Mesodermal cell (in vitro differentiated cells): ENCODE data around the gene FOXN3.

Experiments
- H3K27ac ChIP-seq: 2 replicates; pipeline ENCODE4 v1.7.0; 2013; ENCODE audit warnings: mild to moderate bottlenecking, low read depth, low read length, moderate library complexity; ENCODE audit not compliant: severe bottlenecking
- H3K36me3 ChIP-seq: 2 replicates; pipeline ENCODE4 v1.7.1; 2013; ENCODE audit warnings: mild to moderate bottlenecking, low read length, moderate library complexity; ENCODE audit not compliant: control insufficient read depth, insufficient read depth
- H3K4me1 ChIP-seq: one replicate; pipeline ENCODE4 v1.7.1; 2013; ENCODE audit warnings: mild to moderate bottlenecking, low read length; ENCODE audit not compliant: insufficient read depth, control insufficient read depth, poor library complexity, severe bottlenecking
- H3K4me3 ChIP-seq: 2 replicates; pipeline ENCODE4 v1.7.0; 2013; ENCODE audit warnings: low read length, control low read depth, mild to moderate bottlenecking; ENCODE audit not compliant: insufficient read depth, poor library complexity, severe bottlenecking; ENCODE audit errors: extremely low read depth
- H3K9me3 ChIP-seq: 2 replicates; pipeline ENCODE4 v1.7.1; 2013; ENCODE audit warnings: mild to moderate bottlenecking, low read length, moderate library complexity; ENCODE audit not compliant: control insufficient read depth
- WGBS, 2 experiments: methylation state at CpG; one replicate each; pipeline ENCODE4 v1.1.5; 2013; ENCODE audit warnings: missing lambda C conversion rate in 2 of 2; ENCODE audit not compliant: insufficient coverage in 2 of 2; 5-methylcytosine and 5-hydroxymethylcytosine counted together

The FOXN3 gene

GRCh38 chr14:89407856-89408255 is 9.2 kb downstream of the FOXN3 start:
- Histone ChIP-seq H3K27ac (no peak overlapping the region), H3K4me3 (no peak overlapping the region), H3K9me3 (no peaks in the 10 kb centered on the region), H3K4me1 (peaks cover 14% of the 10 kb centered on the region), H3K36me3 (peaks cover 71% of the 10 kb centered on the region)
- 71 to 100% methylated on average over 1 of the region's 4 CpGs for WGBS, 2 experiments

- H3K4me1 ChIP-seq, result peaks cover 14% of the 10 kb centered on the region
- peaks cover 67% of the 10 kb centered on the region for H3K36me3 ChIP-seq
- WGBS, 2 experiments, result 76 to 78% methylated on average over 3 to 4 of the region's 4 CpGs
- H3K27ac ChIP-seq, result peak overlapping the region; percentile 18
- H3K9me3 ChIP-seq, result no peaks in the 10 kb centered on the region
- H3K4me3 ChIP-seq, result no peak overlapping the region
These were observed 10.1 kb downstream of the FOXN3 start for GRCh38 chr14:89406941-89407340.

DNA sequence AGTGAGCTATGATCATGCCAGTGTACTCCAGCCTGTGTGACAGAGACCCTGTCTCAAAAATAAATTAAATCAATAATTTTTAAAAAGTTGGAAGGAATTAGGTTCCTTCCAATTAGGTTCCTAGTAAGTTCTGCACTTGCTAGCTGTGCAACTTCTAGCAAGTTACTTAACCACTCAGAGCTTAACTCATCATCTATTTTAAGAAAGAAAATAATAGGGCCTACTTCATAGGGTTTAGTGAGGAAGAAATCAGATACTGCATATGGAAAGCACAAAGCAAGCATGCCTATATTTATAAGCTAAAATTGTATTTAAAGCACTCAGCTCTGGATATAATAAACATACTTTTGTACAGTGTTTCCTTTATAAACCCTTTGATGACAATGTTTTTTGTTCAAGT is 10.7 kb downstream of the FOXN3 start:
- no peak overlapping the region for H3K27ac ChIP-seq
- no peaks in the 10 kb centered on the region for H3K9me3 ChIP-seq
- H3K36me3 ChIP-seq, result peaks cover 61% of the 10 kb centered on the region
- peaks cover 14% of the 10 kb centered on the region for H3K4me1 ChIP-seq
- no peak overlapping the region for H3K4me3 ChIP-seq

DNA sequence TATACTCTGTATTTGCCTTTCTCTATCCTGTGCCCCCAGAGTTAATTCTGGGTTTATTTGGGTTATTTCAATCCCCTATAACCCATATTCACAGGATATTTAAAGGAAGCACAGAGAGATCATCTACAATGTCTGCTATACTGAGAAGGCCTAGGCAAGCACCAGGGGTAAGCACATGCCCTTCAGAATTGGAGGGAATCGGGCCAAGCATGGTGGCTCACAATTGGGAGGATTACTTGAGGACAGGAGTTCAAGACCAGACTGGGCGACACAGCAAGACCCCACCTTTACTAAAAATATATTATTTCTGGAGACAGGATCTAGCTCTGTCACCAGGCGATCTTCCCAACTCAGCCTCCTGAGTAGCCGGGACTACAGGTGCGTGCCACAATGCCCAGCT is 11.3 kb downstream of the FOXN3 start:
- Histone ChIP-seq H3K36me3 (peaks cover 54% of the 10 kb centered on the region), H3K9me3 (no peaks in the 10 kb centered on the region), H3K4me3 (no peak overlapping the region), H3K4me1 (peaks cover 14% of the 10 kb centered on the region), H3K27ac (no peak overlapping the region)
- 95 to 100% methylated on average over 4 of the region's 5 CpGs for WGBS, 2 experiments

- H3K4me3 ChIP-seq, result no peak overlapping the region
- no peaks in the 10 kb centered on the region for H3K9me3 ChIP-seq
- 90 to 93% methylated on average over 3 of the region's 3 CpGs for WGBS, 2 experiments
- H3K27ac ChIP-seq, result no peak overlapping the region
- H3K36me3 ChIP-seq, result peaks cover 37% of the 10 kb centered on the region
- peaks cover 12% of the 10 kb centered on the region for H3K4me1 ChIP-seq
These were observed 14.7 kb downstream of the FOXN3 start for GRCh38 chr14:89402363-89402762.

DNA sequence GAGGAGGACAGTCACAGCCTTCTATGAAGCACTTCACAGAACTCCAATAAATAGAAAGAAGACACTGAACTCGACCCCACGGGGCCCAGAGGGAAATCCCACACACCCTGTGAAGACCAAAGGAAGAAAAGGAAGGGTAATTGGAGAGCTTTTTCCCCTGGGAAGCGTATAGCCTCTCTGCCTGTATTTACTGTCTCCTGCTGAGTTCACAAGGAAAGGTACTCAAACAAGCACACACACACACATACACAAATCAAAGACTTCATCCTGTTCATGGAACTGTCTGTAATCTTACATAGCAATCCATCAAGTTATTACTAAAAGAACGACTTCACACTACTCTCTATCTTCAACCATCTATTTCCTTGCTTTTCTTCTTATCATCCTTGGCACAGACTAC is 15.3 kb downstream of the FOXN3 start:
- peaks cover 37% of the 10 kb centered on the region for H3K36me3 ChIP-seq
- WGBS, 2 experiments, result 63 to 65% methylated on average over 1 to 4 of the region's 4 CpGs
- no peak overlapping the region for H3K27ac ChIP-seq
- H3K9me3 ChIP-seq, result no peaks in the 10 kb centered on the region
- H3K4me1 ChIP-seq, result peaks cover 6% of the 10 kb centered on the region
- no peak overlapping the region for H3K4me3 ChIP-seq

- Histone ChIP-seq H3K4me3 (no peak overlapping the region), H3K4me1 (peaks cover 6% of the 10 kb centered on the region), H3K27ac (no peak overlapping the region), H3K36me3 (peaks cover 34% of the 10 kb centered on the region), H3K9me3 (no peaks in the 10 kb centered on the region)
- WGBS, 2 experiments, result 90 to 100% methylated on average over 3 of the region's 5 CpGs
These were observed 15.8 kb downstream of the FOXN3 start for GRCh38 chr14:89401241-89401640.

- H3K4me1 ChIP-seq, result peaks cover 6% of the 10 kb centered on the region
- WGBS, 2 experiments, result 95 to 97% methylated on average over 2 of the region's 2 CpGs
- peaks cover 30% of the 10 kb centered on the region for H3K36me3 ChIP-seq
- H3K9me3 ChIP-seq, result no peaks in the 10 kb centered on the region
- H3K4me3 ChIP-seq, result no peak overlapping the region
- H3K27ac ChIP-seq, result no peak overlapping the region
These were observed 16.5 kb downstream of the FOXN3 start for GRCh38 chr14:89400529-89400928.

DNA sequence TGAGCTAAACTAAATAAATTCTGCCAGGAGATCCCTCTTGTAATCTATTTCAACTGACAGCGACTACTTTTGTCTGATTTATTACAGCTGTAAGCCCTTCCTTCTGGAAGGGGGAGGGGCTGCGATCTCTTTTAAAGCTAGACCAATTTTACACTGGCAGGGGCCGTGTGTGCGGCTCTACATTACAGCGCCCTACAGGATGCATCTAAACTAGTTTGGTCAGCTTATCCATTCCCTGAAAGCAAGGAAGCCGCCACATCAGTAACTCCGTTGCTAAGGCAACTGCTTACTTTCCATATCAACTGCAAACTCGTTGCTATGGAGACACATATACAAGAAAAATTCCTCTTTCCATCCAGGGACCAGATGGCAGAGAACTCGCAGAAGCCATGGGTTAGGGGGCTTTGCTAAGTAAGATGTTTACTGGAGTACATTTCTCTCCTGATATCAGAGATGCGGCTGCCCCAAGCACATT is 17.4 kb downstream of the FOXN3 start:
- Histone ChIP-seq H3K9me3 (no peaks in the 10 kb centered on the region), H3K27ac (peak overlapping the region; percentile 76), H3K36me3 (peaks cover 24% of the 10 kb centered on the region), H3K4me3 (no peak overlapping the region), H3K4me1 (peaks cover 6% of the 10 kb centered on the region)
- 62 to 80% methylated on average over 6 to 7 of the region's 10 CpGs for WGBS, 2 experiments

- WGBS, 2 experiments, result 79 to 88% methylated on average over 6 to 7 of the region's 7 CpGs
- H3K27ac ChIP-seq, result peak overlapping the region; percentile 76
- H3K9me3 ChIP-seq, result no peaks in the 10 kb centered on the region
- peaks cover 6% of the 10 kb centered on the region for H3K4me1 ChIP-seq
- H3K4me3 ChIP-seq, result no peak overlapping the region
- peaks cover 22% of the 10 kb centered on the region for H3K36me3 ChIP-seq
These were observed 17.9 kb downstream of the FOXN3 start for GRCh38 chr14:89399157-89399556.

GRCh38 chr14:89397569-89398230 is 19.3 kb downstream of the FOXN3 start:
- Histone ChIP-seq H3K27ac (no peak overlapping the region), H3K9me3 (no peaks in the 10 kb centered on the region), H3K4me3 (no peak overlapping the region), H3K36me3 (peaks cover 9% of the 10 kb centered on the region), H3K4me1 (peaks cover 6% of the 10 kb centered on the region)
- WGBS, 2 experiments, result 87 to 97% methylated on average over 3 of the region's 3 CpGs
